ENCODE measurements around the gene TSPYL1. TPM values are rescaled to one million over a fixed set of nuclear protein-coding genes. Genes with fewer than 3 reads are reported as not detected.

The TSPYL1 gene
- total and polyA plus RNA-seq, 9 of the 15 experiments (the other 6 are each of a cell fraction or from before 2014, with no cell fraction given), result 23.1 to 56.8 (median 37.9) TPM

GRCh38 chr6:116238083-116238482 is 41.6 kb downstream of the TSPYL1 start (continued):
- no peak for TF ChIP-seq ESRRB (CRISPR knock-in tag; IDR thresholded peaks at IDR 0.05; ENCODE audit: borderline replicate concordance)
- no peak for TF ChIP-seq ZNF589 (CRISPR knock-in tag; IDR thresholded peaks at IDR 0.05; ENCODE audit: low read depth)

- CTCF ChIA-PET (ENCODE audit: low intra/inter-chr PET ratio), result no interaction called here
- no peak overlapping the region for H2AFZ ChIP-seq (ENCODE audit: low read depth, low read length)
- no peaks in the 10 kb centered on the region for H3K79me2 ChIP-seq (ENCODE audit: control insufficient read depth, insufficient read depth, low read length)
- H3K27ac ChIP-seq (ENCODE audit: extremely low read depth, low read depth, low read length), result no peak overlapping the region
- H4K20me1 ChIP-seq (replicated peaks; ENCODE audit: control insufficient read depth, insufficient read depth, low read length), result no peaks in the 10 kb centered on the region
- BruUV-seq (replicated peaks), result no TSS peak
- ATAC-seq (no peak), FAIRE-seq (no peak), DNase-seq (ENCODE audit: extremely low read depth in 1 of 4, low spot score in 3 of 4) (no peak)
- no peak overlapping the region for H3K9ac ChIP-seq (ENCODE audit: insufficient read depth in 1 of 2, low read depth in 2 of 2, low read length in 2 of 2)
- 75% methylated on average over 3 of the region's 3 CpGs for WGBS (ENCODE audit: insufficient coverage, low coverage, missing lambda C conversion rate)
- no peaks in the 10 kb centered on the region for H3K27me3 ChIP-seq (ENCODE audit: control insufficient read depth in 2 of 2, insufficient read depth in 2 of 2, low read length in 2 of 2)
- H3K9me3 ChIP-seq (replicated peaks; ENCODE audit: control insufficient read depth, insufficient read depth, low read depth, low read length), result no peaks in the 10 kb centered on the region
- no peaks in the 10 kb centered on the region for H3K4me1 ChIP-seq (replicated peaks in 1 of 2; ENCODE audit: control insufficient read depth in 2 of 2, insufficient read depth in 2 of 2, low read length in 2 of 2)
- POLR2A ChIA-PET, result no interaction called here
- intact Hi-C loops (cut with micrococcal nuclease), result no loop called here
- no peaks in the 10 kb centered on the region for H3K36me3 ChIP-seq (ENCODE audit: control insufficient read depth, insufficient read depth, low read length)
- in situ Hi-C loops (cut with MboI), result no loop called here
- no peak overlapping the region for H3K4me2 ChIP-seq (ENCODE audit: insufficient read depth, low read length)
- no peak overlapping the region for H3K4me3 ChIP-seq
- H3K9me1 ChIP-seq (ENCODE audit: control insufficient read depth, insufficient read depth, low read length), result no peaks in the 10 kb centered on the region
- no peak for TF ChIP-seq ADNP (tag; IDR thresholded peaks at IDR 0.05)
- TF ChIP-seq HDAC1 (IDR thresholded peaks at IDR 0.05), result no peak
- TF ChIP-seq TARDBP (IDR thresholded peaks at IDR 0.05), result no peak
- TF ChIP-seq GMEB1 (CRISPR knock-in tag; IDR thresholded peaks at IDR 0.05), result no peak
- no peak for TF ChIP-seq IFI16 (CRISPR knock-in tag; IDR thresholded peaks at IDR 0.05)
- no peak for TF ChIP-seq PBX2 (CRISPR knock-in tag; IDR thresholded peaks at IDR 0.05; ENCODE audit: low read depth)
- TF ChIP-seq PBX2 (tag; conservative IDR thresholded peaks at IDR 0.05; ENCODE audit: low read depth), result no peak
- TF ChIP-seq ARNT (IDR thresholded peaks at IDR 0.05), result no peak
- no peak for TF ChIP-seq ZNF668 (CRISPR knock-in tag; IDR thresholded peaks at IDR 0.05)
- TF ChIP-seq ETV6 (IDR thresholded peaks at IDR 0.05; ENCODE audit: borderline replicate concordance in 1 of 2, low read depth in 2 of 2, low read length in 1 of 2), result no peak
- no peak for TF ChIP-seq ETV6 (CRISPR knock-in tag; IDR thresholded peaks at IDR 0.05; ENCODE audit: borderline replicate concordance)
- TF ChIP-seq RBM15 (IDR thresholded peaks at IDR 0.05; ENCODE audit: insufficient read depth, low read length), result no peak
- no peak for TF ChIP-seq ZNF24 (IDR thresholded peaks at IDR 0.05)
- no peak for TF ChIP-seq THAP7 (CRISPR knock-in tag; IDR thresholded peaks at IDR 0.05)
- no peak for TF ChIP-seq POLR2H (tag; IDR thresholded peaks at IDR 0.05; ENCODE audit: low read depth)
- TF ChIP-seq GABPB2 (CRISPR knock-in tag; conservative IDR thresholded peaks at IDR 0.05), result no peak
These were observed 45.0 kb downstream of the TSPYL1 start for GRCh38 chr6:116234689-116235088.

Measured in K562 (cell line).